HEK293 (cell line): ENCODE measurements around the gene UPK1A.

Experiments
- GLI4 ChIP-seq: fragments of 450-650 bp; formaldehyde crosslinking; IDR thresholded peaks from 2 replicates; pipeline ENCODE4 v1.5.1; 2016; ENCODE audit warnings: missing biosample characterization, missing genetic modification characterization
- HOXD13 ChIP-seq: sonication (generic); formaldehyde crosslinking; IDR thresholded peaks from 2 replicates; pipeline ENCODE4 v1.8.0; 2022; ENCODE audit warnings: missing genetic modification reagents, borderline replicate concordance
- IKZF3 ChIP-seq: fragments of 450-650 bp; IDR thresholded peaks from 2 replicates; pipeline ENCODE4 v1.5.0; 2018; ENCODE audit warnings: missing biosample characterization, mild to moderate bottlenecking, missing genetic modification characterization, moderate library complexity
- KLF16 ChIP-seq: fragments of 450-650 bp; formaldehyde crosslinking; IDR thresholded peaks from 2 replicates; pipeline ENCODE4 v1.5.1; 2017; ENCODE audit warnings: missing biosample characterization, missing genetic modification characterization
- KLF8 ChIP-seq: fragments of 450-650 bp; formaldehyde crosslinking; IDR thresholded peaks from 2 replicates; pipeline ENCODE4 v1.5.1; 2016; ENCODE audit warnings: missing biosample characterization, missing genetic modification characterization
- ZBTB1 ChIP-seq: fragments of 450-650 bp; formaldehyde crosslinking; IDR thresholded peaks from 2 replicates; pipeline ENCODE4 v1.5.1; 2016; ENCODE audit warnings: missing biosample characterization, missing genetic modification characterization
- ZBTB10 ChIP-seq: fragments of 450-650 bp; formaldehyde crosslinking; IDR thresholded peaks from 2 replicates; pipeline ENCODE4 v1.5.1; 2016; ENCODE audit warnings: missing biosample characterization, missing genetic modification characterization
- ZBTB20 ChIP-seq: fragments of 450-650 bp; formaldehyde crosslinking; IDR thresholded peaks from 2 replicates; pipeline ENCODE4 v1.5.1; 2016; ENCODE audit warnings: missing biosample characterization, missing genetic modification characterization
- ZBTB8A ChIP-seq: fragments of 450-650 bp; formaldehyde crosslinking; IDR thresholded peaks from 2 replicates; pipeline ENCODE4 v1.5.1; 2016; ENCODE audit warnings: missing biosample characterization, missing genetic modification characterization
- ZFHX2 ChIP-seq: fragments of 450-650 bp; formaldehyde crosslinking; conservative IDR thresholded peaks from 2 replicates; pipeline ENCODE4 v1.5.1; 2016; ENCODE audit warnings: missing biosample characterization, missing genetic modification characterization
- ZNF157 ChIP-seq: fragments of 450-650 bp; formaldehyde crosslinking; IDR thresholded peaks from 2 replicates; pipeline ENCODE4 v1.5.1; 2016; ENCODE audit warnings: missing biosample characterization, missing genetic modification characterization
- ZNF18 ChIP-seq: fragments of 450-650 bp; formaldehyde crosslinking; IDR thresholded peaks from 2 replicates; pipeline ENCODE4 v1.5.1; 2016; ENCODE audit warnings: missing biosample characterization, missing genetic modification characterization
- ZNF202 ChIP-seq: fragments of 450-650 bp; formaldehyde crosslinking; IDR thresholded peaks from 2 replicates; pipeline ENCODE4 v1.5.1; 2016; ENCODE audit warnings: missing biosample characterization, missing genetic modification characterization, borderline replicate concordance
- ZNF223 ChIP-seq: fragments of 450-650 bp; formaldehyde crosslinking; IDR thresholded peaks from 2 replicates; pipeline ENCODE4 v1.5.1; 2016; ENCODE audit warnings: missing biosample characterization, missing genetic modification characterization
- ZNF274 ChIP-seq, 2 experiments: fragments of 200-500 bp in 1 of 2; fragments of 450-650 bp in 1 of 2; sonication (Bioruptor generic) in 1 of 2; formaldehyde crosslinking in 1 of 2; IDR thresholded peaks; 2 replicates each; pipeline versions ENCODE4 v1.5.1 to v1.6.1; 2014 to 2016; ENCODE audit warnings: borderline replicate concordance in 1 of 2, inconsistent platforms in 1 of 2, low read length in 1 of 2, missing biosample characterization in 1 of 2, missing genetic modification characterization in 1 of 2
- ZNF302 ChIP-seq: fragments of 450-650 bp; formaldehyde crosslinking; IDR thresholded peaks from 2 replicates; pipeline ENCODE4 v1.5.1; 2016; ENCODE audit warnings: missing biosample characterization, missing genetic modification characterization, low read depth
- ZNF366 ChIP-seq: fragments of 450-650 bp; formaldehyde crosslinking; conservative IDR thresholded peaks from 2 replicates; pipeline ENCODE4 v1.5.1; 2016; ENCODE audit warnings: missing biosample characterization, missing genetic modification characterization
- ZNF426 ChIP-seq: fragments of 450-650 bp; formaldehyde crosslinking; IDR thresholded peaks from 2 replicates; pipeline ENCODE4 v1.5.1; 2017; ENCODE audit warnings: missing biosample characterization, missing genetic modification characterization, mild to moderate bottlenecking, inconsistent platforms, moderate library complexity
- ZNF596 ChIP-seq: fragments of 450-650 bp; IDR thresholded peaks from 2 replicates; pipeline ENCODE4 v1.5.0; 2018; ENCODE audit warnings: missing biosample characterization, mild to moderate bottlenecking, missing genetic modification characterization, moderate library complexity
- ZNF600 ChIP-seq: fragments of 450-650 bp; formaldehyde crosslinking; IDR thresholded peaks from 2 replicates; pipeline ENCODE4 v1.5.1; 2016; ENCODE audit warnings: missing biosample characterization, missing genetic modification characterization
- ZNF626 ChIP-seq: fragments of 450-650 bp; sonication (Bioruptor Pico); formaldehyde crosslinking; IDR thresholded peaks from 2 replicates; pipeline ENCODE4 v1.5.1; 2018; ENCODE audit warnings: missing biosample characterization, missing genetic modification characterization, inconsistent platforms
- ZNF830 ChIP-seq: fragments of 450-650 bp; IDR thresholded peaks from 2 replicates; pipeline ENCODE4 v1.5.0; 2018; ENCODE audit warnings: missing biosample characterization, missing genetic modification characterization, low read depth, mild to moderate bottlenecking, moderate library complexity
- ZNF837 ChIP-seq: fragments of 450-650 bp; formaldehyde crosslinking; IDR thresholded peaks from 2 replicates; pipeline ENCODE4 v1.5.1; 2016; ENCODE audit warnings: missing biosample characterization, missing genetic modification characterization
- ZNF843 ChIP-seq: fragments of 450-650 bp; formaldehyde crosslinking; IDR thresholded peaks from 2 replicates; pipeline ENCODE4 v1.5.1; 2016; ENCODE audit warnings: missing biosample characterization, missing genetic modification characterization
- ZSCAN30 ChIP-seq: fragments of 450-650 bp; IDR thresholded peaks from 2 replicates; pipeline ENCODE4 v1.5.1; 2018; ENCODE audit warnings: missing biosample characterization, mild to moderate bottlenecking, missing genetic modification characterization, moderate library complexity
- TF ChIP-seq, protein P1 (sequence below): sonication (generic); formaldehyde crosslinking; IDR thresholded peaks from 2 replicates; pipeline ENCODE4 v1.8.1; 2022; ENCODE audit warnings: mild to moderate bottlenecking, moderate library complexity, missing genetic modification reagents
- TF ChIP-seq, protein P2 (sequence below): fragments of 450-650 bp; formaldehyde crosslinking; IDR thresholded peaks from 2 replicates; pipeline ENCODE4 v1.5.1; 2016; ENCODE audit warnings: missing biosample characterization, missing genetic modification characterization
- TF ChIP-seq, protein P3 (sequence below): fragments of 450-650 bp; formaldehyde crosslinking; IDR thresholded peaks from 2 replicates; pipeline ENCODE4 v1.5.1; 2016; ENCODE audit warnings: missing biosample characterization, missing genetic modification characterization

The UPK1A gene

GRCh38 chr19:35693835-35694599 is 27.7 kb downstream of the UPK1A start (continued):
- TF ChIP-seq HOXD13 (CRISPR knock-in tag) (no peak), KLF16 (tag by site-specific recombination) (peak; percentile 89; the same call in 1 of the 2 replicates), KLF8 (tag by site-specific recombination) (peak; percentile 95), ZNF837 (tag by site-specific recombination) (no peak), ZBTB20 (tag by site-specific recombination) (no peak), ZNF202 (no peak; the same call in 1 of the 2 replicates), ZBTB8A (tag by site-specific recombination) (peak; percentile 66), ZNF223 (no peak), ZNF830 (tag by site-specific recombination) (no peak), ZSCAN30 (tag by site-specific recombination) (peak; percentile 99), ZNF302 (tag by site-specific recombination) (peak; percentile 86; the same call in 1 of the 2 replicates), ZNF157 (tag by site-specific recombination) (peak; percentile 64; the same call in 1 of the 2 replicates), ZNF18 (tag by site-specific recombination) (peak; percentile 66; the same call in 1 of the 2 replicates), ZNF426 (tag by site-specific recombination) (no peak), ZBTB10 (tag by site-specific recombination) (0 out of 2 replicates have a peak, but pooled peaks have one; percentile 59), ZNF626 (tag by site-specific recombination) (no peak), GLI4 (no peak), ZNF366 (peak; percentile 100), ZBTB1 (tag by site-specific recombination) (peak; percentile 38; the same call in 1 of the 2 replicates), ZNF274 (IDR thresholded peaks at IDR 0.05; ENCODE audit: low read length) (no peak), ZNF274 (tag by site-specific recombination; IDR thresholded peaks at IDR 0.05; ENCODE audit: borderline replicate concordance) (0 out of 2 replicates have a peak, but pooled peaks have one; percentile 15), ZNF600 (tag by site-specific recombination) (peak; percentile 66; the same call in 1 of the 2 replicates), IKZF3 (tag by site-specific recombination) (peak; percentile 90), ZNF596 (tag by site-specific recombination) (no peak), ZFHX2 (tag by site-specific recombination) (peak; percentile 98), ZNF843 (tag by site-specific recombination) (no peak; the same call in none of the 2 replicates)
- TF ChIP-seq, protein P1, sequence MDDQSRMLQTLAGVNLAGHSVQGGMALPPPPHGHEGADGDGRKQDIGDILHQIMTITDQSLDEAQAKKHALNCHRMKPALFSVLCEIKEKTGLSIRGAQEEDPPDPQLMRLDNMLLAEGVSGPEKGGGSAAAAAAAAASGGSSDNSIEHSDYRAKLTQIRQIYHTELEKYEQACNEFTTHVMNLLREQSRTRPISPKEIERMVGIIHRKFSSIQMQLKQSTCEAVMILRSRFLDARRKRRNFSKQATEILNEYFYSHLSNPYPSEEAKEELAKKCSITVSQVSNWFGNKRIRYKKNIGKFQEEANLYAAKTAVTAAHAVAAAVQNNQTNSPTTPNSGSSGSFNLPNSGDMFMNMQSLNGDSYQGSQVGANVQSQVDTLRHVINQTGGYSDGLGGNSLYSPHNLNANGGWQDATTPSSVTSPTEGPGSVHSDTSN = no peak
- TF ChIP-seq, protein P2, sequence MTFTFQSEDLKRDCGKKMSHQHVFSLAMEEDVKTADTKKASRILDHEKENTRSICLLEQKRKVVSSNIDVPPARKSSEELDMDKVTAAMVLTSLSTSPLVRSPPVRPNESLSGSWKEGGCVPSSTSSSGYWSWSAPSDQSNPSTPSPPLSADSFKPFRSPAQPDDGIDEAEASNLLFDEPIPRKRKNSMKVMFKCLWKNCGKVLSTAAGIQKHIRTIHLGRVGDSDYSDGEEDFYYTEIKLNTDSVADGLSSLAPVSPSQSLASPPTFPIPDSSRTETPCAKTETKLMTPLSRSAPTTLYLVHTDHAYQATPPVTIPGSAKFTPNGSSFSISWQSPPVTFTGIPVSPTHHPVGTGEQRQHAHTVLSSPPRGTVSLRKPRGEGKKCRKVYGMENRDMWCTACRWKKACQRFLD (tag by site-specific recombination) = 0 out of 2 replicates have a peak, but pooled peaks have one; percentile 79
- TF ChIP-seq, protein P3, sequence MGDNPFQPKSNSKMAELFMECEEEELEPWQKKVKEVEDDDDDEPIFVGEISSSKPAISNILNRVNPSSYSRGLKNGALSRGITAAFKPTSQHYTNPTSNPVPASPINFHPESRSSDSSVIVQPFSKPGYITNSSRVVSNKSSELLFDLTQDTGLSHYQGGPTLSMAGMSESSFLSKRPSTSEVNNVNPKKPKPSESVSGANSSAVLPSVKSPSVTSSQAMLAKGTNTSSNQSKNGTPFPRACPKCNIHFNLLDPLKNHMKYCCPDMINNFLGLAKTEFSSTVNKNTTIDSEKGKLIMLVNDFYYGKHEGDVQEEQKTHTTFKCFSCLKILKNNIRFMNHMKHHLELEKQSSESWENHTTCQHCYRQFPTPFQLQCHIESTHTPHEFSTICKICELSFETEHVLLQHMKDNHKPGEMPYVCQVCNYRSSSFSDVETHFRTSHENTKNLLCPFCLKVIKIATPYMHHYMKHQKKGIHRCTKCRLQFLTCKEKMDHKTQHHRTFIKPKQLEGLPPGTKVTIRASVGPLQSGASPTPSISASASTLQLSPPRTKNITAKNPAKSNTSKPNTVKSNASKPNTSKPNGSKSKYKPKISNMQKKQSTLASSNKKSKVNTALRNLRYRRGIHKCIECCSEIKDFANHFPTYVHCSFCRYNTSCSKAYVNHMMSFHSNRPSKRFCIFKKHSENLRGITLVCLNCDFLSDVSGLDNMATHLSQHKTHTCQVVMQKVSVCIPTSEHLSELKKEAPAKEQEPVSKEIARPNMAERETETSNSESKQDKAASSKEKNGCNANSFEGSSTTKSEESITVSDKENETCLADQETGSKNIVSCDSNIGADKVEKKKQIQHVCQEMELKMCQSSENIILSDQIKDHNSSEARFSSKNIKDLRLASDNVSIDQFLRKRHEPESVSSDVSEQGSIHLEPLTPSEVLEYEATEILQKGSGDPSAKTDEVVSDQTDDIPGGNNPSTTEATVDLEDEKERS = no peak
